Amniotic stem cell (primary cell): ENCODE data around the gene PTCD1.

Experiments used
- DNase-seq: peaks from one replicate; lab custom pipeline; 2025; lab: John Stamatoyannopoulos, UW

The PTCD1 gene

DNA sequence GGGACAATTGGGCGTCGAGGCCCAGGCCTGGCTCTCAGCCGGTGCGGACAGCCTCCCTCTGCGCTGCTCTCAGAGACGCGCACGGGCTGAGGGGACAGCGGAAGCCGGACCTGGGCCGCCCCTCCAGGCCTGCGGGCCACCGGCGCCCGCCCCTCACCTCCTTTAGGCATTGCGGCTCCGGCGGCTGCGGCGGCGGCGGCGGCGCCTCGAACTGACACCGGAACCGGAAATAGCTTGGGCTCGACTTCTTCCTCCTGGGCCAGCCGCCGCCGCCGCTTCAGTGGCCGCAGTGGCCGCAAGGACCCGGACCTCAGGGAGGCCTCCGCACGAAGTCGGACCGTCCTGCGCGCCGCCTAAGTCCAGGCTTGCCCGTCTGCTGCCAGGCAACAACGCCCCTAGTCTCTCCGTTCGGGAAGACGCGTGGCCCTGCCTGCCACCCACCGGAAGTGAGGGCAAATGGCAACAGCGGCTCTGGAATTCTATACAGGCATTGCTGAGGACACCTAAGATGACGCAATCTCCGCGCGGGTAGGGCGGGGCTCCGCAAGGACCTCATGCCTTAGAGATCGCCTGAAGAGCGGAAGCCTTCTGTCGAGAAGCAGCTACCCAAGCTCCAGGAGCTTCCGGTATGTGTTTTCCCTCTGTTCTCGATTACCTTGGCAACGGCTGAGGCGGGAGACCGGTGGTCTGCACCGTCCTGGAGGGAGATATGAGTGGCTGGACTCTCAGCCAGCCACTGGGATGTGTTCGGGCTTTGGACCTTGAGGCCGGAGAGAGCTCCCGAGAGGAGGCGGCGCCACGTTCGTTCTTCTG lies 30.0 kb downstream of the PTCD1 start, which contains the start of the genes BUD31 and PDAP1:
TSS of gene BUD31 (plus strand) at position 591 of the 813 bp plus-strand sequence. CDS start 2,124 bp downstream, outside the sequence.
TSS of gene PDAP1 (minus strand) at position 219 of the 813 bp plus-strand sequence. CDS start at position 170, 49 bp downstream.
- peak; percentile 88 for DNase-seq

DNA sequence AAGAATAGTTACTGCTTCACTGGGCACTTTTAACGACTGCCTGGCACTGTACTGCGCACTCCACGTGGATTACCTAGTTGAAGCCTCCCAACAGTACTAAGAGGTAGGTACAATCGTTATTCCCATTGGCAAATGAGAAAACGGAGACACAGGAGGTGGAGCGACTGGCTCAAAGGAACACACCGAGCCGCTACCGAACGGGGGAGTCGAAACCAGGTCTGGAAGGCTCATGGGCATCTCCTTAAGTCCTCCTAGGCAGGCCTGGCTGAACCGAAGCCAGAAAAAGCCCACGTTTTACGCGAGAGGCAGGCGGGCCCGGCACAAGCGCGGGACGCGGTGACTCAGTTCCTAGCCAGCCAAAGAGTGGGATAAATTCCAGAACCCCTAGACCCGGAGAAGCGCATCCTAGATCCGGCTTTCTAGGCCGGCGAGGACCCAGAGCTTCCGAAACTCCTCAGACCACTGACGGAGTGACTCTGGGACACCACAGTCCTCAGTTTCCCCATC lies 30.7 kb downstream of the PTCD1 start:
- peak; percentile 68 for DNase-seq

DNA sequence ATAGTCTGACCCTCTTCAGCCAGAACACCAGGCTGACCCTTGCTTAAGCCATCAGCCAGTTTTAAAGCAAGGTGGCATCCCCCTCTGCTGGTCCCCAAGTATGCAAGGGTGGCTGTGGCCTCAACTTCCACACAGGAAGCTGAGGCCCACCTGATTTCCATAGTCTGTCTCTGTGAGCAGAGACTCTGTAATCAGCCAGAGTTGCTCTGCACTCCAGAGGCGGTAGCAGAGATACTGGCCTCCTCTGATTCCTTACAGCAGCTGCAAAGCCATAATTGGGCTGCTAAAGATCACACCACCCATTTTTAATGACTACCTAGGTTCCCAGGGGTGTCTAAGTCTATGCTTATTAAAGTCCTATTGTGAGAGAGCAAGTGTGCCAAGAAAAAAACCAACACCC lies 32.0 kb downstream of the PTCD1 start:
- no peak for DNase-seq

DNA sequence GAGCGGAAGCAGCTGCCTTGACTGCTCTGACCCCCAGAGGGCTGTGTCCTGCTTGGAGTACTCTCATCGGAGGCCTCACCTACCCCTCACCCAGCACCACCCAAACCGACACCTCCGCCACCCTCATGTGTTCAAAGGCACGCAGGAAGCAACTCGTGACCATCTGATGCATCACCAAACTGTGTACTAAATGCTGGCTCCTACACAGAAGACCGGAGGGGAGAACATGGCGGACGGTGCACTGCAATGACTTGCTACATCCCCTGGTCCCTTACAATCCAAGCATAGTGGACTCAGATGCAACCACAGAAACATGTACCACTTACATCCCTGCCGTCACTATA lies 33.6 kb downstream of the PTCD1 start:
- no peak for DNase-seq

DNA sequence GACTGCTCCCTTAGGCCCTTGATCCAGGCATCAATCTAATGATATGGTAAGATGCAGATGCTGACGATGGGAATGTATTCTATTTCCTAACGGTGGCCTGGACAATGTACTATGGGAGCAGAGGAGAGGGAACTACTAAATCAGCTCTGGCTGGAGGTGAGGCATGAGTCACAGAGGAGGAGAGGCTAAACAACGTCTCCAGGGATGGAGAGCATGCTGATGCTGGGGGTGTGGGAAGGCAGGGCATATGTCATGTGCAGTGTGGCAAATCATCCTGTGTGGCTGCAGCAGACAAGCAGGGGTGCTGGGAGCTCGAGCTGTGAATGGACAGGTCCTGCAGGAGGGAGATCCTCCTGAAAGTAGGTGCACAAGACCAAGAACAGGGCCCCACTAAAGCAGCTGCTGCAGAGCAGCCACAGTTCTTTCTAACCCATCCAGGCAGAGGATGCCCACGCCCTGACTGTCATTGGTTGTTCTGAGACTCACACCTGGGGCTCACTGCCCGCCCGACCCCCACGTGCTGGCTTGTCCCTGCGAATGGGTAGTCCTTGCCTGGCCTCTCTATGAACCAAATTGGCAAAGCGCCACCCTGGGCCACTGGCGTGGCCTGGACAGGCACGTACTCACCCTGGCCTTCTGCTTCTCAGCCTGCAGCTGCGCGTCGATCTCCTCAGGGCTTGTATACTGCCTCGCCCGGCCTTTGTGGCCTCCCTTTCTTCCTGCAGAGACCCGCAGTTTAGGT lies 34.2 kb downstream of the PTCD1 start:
- DNase-seq: no peak

DNA sequence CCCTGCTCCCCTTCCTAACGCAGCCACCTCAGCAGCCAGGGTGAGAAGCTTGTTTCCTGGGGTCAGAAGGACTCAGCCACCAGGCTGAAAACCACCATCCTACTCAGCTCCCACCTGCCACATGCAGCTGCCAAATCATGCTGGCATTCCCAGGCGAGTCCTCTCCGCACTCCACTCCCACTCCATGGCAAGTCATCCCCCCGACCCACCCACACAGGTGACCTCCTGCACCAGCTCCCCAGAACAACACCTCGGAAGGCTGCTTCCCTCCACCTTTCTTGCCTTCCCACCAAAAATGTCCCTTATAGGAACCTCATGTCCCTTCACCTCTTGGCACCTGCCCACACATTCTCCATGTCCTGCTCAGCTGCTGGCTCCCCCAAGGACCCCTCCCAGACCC lies 34.8 kb downstream of the PTCD1 start:
- DNase-seq: no peak

DNA sequence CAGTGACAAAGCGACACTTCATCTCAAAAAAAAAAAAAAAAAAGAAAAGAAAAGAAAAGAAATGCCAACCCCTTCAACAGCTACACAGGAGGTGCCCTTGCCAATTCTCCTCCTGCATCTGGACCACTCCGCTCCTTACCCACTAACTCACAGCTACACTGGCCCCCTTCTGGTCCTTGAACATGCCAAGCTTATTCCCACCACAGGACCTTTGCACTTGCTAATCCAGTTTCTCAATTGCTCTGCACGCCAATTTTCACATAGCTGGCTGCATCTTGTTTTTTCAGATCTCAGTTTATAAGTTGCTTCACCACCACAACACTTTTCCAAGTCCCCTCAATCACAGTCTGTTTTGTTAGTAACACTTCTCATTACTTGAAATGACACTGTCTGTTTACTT lies 35.7 kb downstream of the PTCD1 start:
- DNase-seq: no peak

DNA sequence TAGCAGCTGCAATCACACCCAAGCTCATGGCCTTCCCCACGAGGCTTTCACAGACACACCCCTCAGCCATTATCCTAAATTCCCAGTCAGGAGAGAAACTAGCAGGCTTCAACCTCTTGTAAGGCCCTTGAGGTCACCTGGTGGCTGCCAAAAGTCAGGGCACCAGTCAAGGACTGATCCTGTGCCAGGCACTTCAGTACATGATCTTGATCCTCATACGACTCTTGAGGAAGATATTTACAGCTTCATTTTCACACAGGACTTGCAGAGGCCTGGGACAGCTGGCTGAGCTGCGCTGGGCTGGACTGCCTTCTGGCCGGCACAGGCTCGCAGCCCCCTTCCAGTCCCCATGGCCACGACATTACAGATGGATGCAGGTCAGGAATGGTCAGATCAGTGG lies 39.0 kb downstream of the PTCD1 start:
- DNase-seq: no peak

DNA sequence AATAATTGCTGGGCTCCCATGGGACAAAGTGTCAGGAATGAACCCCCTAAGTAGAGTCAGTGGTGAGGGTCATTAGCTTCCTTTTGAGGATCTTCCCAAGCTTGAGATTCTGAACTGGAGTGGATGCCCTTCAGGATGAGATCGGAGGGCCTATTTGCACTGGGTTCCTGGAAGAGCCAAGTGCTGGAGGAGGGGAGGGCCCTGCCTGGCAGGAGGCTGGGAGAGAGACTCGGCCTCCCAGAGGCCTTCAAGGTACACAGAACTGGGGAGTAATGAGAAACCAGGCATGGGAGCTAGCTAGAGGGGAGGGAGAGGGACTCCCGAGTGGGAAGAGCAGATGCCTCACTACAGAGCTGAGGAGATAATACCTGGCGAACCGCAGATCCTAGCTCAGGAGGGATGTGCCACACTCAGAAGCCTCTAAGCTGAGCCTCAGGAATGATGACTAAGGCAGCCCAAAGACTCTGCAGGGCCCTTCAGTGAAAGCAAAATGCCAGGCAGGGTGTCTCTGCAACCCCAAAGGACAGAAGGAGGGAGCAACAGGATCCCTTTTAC lies 39.6 kb downstream of the PTCD1 start:
- DNase-seq: no peak

DNA sequence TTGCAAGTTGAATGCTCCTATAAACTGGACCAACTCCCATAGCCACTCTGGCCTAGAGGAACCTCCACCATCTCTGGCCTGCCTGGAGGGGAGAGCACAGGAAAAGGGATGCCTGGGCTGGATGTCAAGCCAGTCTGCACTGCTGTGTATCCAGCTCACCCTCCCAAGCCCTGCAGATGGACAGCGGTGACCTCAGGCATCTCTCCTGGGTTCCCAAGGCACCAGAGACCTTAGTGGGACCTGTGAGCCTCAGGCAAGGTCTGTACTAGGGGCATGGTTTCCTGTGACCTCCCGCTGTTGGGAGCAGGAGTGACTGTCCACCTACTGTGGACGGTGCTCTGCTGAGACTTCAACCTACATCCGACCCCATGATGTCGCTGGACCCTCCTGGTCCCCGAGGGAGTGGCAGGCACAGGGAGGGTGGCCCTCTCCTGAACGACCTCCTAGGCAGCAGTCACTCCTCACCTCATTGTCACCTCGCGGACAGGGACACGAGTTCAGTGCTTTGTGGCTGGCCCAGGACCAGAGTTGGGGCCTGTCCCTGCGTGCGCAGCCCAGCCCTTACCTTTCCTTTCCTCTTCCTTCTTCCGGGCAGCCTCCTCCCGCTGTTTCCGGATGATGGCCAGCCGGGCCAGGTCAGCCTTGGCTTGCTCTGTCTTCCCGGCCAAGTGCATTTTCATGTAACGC lies 41.2 kb downstream of the PTCD1 start:
- DNase-seq: no peak

DNA sequence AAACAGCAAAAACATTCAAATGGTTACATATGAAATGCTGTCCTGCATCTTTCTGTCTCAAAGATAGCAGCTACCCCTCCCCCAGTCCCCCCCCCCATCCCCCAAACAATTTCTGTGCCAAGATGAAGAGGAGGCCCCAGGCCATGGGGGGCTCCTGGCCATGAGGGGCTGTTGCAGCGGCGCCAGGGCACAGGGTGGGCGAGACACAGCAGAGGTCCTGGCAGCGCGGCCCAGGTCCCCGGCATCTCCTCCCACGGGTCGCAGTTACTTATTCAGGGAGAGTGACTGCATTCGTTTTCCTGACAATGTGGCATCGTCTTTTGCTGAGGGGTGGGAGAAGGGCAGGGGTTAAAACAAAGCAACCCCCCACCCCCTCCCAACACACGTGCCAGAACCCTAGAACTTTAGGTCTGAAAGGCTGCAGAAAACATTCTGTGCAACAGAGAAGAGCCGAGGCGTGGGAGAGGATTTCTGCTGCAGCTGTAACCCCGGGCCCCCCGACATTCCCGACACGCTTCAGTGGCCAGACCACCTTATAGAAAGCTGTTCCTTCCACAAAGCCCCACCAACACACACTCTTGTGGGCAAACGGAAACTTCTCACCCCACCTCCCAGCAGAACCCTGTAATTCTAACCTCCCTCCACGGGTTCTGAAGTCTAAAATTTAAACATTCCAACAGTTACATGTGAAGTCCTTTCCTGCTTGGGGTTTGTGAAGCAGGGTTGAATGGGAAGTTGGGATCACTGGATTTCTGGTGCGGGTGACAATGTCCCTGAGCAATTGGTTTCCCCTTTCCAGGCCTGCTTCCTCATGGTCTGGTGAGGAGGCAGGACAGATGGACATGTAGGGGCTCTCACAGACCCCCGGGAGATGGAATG lies 41.9 kb downstream of the PTCD1 start:
- DNase-seq: no peak

DNA sequence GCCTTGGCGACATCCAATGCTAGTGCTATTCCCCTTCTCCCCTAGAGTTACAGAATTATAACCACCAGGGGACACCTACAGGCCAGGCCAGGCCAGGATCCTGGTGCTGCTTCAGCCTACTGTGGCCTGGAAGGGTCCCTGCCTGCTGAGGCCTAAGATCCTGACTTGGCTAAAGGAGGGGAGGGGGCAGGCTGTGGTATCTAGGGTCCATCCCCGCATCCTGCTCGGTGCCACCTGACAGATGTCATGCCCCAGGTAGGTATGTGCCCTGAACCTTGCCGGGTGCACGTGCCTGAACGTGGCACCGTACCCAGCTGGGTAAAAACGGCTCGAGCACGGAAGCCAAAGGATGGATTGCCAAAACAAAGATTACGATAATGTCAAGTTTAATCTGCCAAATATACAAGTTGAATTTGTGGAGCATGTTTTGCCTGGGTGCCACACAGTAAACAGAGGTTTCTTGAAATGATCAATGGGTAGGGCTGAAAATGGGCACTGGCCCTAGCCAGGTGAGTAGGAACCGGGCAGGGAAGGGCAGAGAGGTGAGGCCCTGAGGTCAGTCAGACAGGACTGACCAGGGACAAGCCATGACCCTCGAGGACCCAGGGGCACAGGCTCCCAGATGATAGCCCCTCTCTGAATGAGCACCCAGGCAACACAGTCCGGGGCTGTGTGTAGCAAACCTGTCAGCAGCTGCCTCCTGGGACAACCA lies 42.8 kb downstream of the PTCD1 start:
- DNase-seq: no peak

DNA sequence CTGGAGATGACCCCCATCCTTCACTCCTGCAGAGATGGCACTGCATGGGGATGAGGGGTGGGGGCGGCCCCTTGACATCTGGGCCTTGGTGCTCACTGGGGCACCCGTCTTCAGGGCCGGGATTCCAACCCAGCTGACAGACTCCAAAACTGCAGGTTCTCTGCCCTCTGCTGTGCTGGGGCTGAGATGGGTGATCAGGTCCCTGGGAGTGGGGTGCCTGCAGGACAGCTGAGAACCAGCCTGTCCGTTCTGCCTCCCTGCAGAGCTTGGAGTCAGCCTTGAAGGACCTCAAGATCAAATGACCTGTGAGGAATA lies 44.5 kb downstream of the PTCD1 start:
- no peak for DNase-seq

DNA sequence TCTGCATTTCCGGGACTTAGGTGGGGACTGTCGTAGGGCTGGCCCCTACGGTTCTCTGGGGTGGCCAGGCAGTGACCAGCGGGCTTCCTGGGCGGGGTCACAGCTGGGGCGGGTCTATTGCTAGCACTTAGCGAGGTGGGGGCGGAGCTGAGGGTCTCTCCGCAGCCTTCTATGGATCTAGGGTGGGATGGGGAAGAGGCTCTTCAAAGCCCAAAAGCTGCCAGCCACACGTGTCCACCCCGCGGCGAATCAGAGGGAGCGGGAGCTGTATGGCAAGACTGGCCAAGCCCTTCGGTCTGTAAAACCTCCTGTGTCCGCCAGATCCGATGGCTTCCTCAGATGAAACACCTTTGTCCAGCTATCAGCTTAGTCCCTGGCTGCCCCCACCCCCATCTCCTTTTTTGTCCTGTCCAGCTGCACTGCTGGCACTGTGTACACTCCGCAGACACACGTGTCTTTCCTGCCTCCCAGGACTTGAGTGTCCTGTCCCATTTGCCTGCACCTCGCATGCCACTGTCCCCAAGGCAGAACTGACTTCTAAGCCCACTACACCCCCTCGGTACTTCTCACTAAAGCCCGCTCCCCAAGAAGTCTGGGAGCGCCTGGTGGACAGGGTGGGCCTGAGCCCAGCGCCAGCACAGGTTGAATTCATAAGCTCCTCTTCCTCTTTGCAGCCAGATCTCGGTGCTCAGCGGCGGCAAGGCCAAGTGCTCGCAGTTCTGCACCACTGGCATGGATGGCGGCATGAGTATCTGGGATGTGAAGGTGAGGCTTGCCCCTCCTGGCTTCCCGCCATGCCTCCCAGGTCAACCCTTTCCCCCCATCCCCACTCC lies 45.0 kb downstream of the PTCD1 start:
- no peak for DNase-seq

DNA sequence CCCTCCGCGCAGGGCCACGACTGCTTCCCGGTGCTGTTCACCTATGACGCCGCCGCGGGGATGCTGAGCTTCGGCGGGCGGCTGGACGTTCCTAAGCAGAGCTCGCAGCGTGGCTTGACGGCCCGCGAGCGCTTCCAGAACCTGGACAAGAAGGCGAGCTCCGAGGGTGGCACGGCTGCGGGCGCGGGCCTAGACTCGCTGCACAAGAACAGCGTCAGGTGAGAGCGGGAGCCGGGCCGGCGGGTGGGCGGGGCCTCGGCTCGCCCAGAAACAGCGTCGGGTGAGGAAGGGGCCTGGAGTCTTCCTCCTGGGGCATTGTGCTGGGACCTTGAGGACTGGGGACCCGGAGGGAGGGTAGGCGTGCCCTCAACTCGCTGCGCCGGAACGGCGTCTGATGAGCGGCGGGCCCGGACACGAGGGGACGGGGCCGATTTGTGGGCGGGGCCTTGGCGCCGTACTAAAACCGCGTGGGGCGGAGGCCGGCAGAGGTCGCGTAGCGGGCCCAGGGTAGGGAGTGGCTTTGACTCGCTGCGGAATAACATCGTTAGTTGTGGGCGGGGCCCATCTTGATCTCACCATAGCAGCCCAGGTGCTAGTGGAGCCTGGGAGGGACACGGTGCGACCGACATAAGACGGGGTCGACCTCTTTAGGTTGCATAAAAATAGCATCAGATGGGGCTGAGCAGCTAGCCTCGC lies 45.8 kb downstream of the PTCD1 start:
- DNase-seq: no peak

DNA sequence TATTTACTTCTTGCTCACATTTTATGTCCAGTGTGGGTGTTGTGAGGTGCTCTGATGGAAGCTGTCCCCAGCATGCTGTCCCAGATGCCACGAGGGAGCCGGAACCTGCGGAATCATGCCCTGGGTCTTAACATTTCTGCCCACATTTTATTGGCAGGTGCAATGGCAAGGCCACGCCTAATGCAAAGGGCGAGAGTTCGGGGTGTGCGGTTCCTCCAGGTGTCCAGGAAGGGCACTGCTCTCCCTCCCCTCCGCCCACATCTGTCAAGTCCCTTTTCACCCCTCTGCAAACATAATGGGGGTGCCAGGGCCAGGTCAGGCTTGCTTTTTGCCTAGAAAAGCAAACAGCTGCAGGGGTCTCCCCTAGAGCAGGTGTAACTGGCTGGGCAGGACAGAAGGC lies 46.6 kb downstream of the PTCD1 start:
- DNase-seq: no peak

DNA sequence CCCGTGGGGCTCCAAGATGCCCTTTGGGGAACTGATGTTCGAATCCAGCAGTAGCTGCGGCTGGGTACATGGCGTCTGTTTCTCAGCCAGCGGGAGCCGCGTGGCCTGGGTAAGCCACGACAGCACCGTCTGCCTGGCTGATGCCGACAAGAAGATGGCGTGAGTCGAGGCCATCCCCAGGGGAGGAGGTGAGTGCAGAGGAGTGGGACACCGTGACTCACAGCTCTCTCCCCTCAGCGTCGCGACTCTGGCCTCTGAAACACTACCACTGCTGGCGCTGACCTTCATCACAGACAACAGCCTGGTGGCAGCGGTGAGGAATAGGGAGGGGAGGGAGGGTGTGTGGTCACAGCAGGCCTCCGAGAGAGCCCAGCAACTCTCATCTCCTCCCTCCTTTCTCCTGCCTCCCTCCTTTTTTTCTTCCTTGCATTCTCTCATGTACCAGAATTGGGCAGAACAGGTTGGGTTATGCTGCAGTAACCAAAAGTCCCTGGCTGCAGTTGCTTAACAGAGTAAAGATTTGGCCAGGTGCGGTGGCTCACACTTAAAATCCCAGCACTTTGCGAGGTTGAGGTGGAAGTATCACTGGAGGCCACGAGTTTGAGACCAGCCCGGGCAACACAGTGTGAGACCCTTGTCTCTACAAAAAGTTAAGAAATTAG lies 47.5 kb downstream of the PTCD1 start:
- no peak for DNase-seq

DNA sequence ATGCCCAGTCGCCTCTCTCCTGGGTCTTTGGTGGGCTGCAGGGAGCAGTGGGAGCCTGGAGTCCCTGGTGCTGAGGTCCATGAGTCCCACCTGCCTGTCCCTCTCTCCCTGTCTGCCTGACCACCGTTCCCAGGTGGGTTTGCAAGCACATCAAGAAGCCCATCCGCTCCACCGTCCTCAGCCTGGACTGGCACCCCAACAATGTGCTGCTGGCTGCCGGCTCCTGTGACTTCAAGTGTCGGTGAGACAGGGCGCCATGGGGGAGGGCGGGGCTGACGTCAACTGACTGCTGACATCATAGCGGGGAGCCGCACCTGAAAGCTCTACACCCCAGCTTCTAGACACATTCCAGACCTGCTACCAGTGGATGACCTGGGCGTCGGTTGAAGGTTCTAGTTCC lies 48.8 kb downstream of the PTCD1 start:
- DNase-seq: no peak

DNA sequence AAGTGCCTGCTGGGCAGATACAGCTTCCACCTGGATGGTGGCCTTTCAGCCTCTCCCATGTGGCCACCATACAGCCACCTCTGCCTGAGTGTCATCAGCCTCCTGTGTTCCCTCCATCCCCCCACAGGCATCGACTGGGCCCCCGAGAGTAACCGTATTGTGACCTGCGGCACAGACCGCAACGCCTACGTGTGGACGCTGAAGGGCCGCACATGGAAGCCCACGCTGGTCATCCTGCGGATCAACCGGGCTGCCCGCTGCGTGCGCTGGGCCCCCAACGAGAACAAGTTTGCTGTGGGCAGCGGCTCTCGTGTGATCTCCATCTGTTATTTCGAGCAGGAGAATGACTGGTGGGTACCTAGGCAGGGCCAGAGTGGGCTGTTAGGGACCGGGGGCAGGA lies 50.7 kb downstream of the PTCD1 start:
- no peak for DNase-seq
